Mesendoderm (in vitro differentiated cells): ENCODE results near the gene AP3D1.

ENCODE experiments used
- DNase-seq: peaks from one replicate; pipeline ENCODE4 v3.0.0; 2013
- H2AK5ac ChIP-seq: 2 replicates; pipeline ENCODE4 v1.6.1; 2013; ENCODE audit warnings: low read length, inconsistent platforms
- H2BK120ac ChIP-seq: 2 replicates; pipeline ENCODE4 v1.6.1; 2013; ENCODE audit warnings: low read depth, mild to moderate bottlenecking, low read length, moderate library complexity, mixed read lengths
- H2BK15ac ChIP-seq: replicated peaks from 2 replicates; pipeline ENCODE4 v1.6.1; 2013; ENCODE audit warnings: low read depth, mild to moderate bottlenecking, moderate library complexity
- H2BK5ac ChIP-seq: 2 replicates; pipeline ENCODE4 v1.6.1; 2013; ENCODE audit warnings: low read length, inconsistent platforms
- H3K18ac ChIP-seq: 2 replicates; pipeline ENCODE4 v1.6.1; 2013; ENCODE audit warnings: mild to moderate bottlenecking, low read length, mixed read lengths
- H3K23ac ChIP-seq: one replicate; pipeline ENCODE4 v1.6.1; 2013; ENCODE audit warnings: low read length
- H3K27ac ChIP-seq: 2 replicates; pipeline ENCODE4 v1.5.1; 2013; ENCODE audit warnings: low read depth, mild to moderate bottlenecking, inconsistent platforms, low read length, moderate library complexity
- H3K27me3 ChIP-seq: 2 replicates; pipeline ENCODE4 v1.6.1; 2013; ENCODE audit warnings: low read length, control low read depth, mild to moderate bottlenecking, inconsistent platforms; ENCODE audit not compliant: insufficient read depth, poor library complexity
- H3K36me3 ChIP-seq: 2 replicates; pipeline ENCODE4 v1.6.1; 2013; ENCODE audit warnings: low read length, inconsistent platforms; ENCODE audit not compliant: control insufficient read depth, insufficient read depth
- H3K4ac ChIP-seq: one replicate; pipeline ENCODE4 v1.6.1; 2013; ENCODE audit warnings: low read depth, mild to moderate bottlenecking, low read length, moderate library complexity
- H3K4me1 ChIP-seq: 2 replicates; pipeline ENCODE4 v1.6.1; 2013; ENCODE audit warnings: low read depth, low read length, inconsistent platforms; ENCODE audit not compliant: control insufficient read depth
- H3K4me2 ChIP-seq: 2 replicates; pipeline ENCODE4 v1.6.1; 2013; ENCODE audit warnings: low read length
- H3K4me3 ChIP-seq: 2 replicates; pipeline ENCODE4 v1.5.1; 2013; ENCODE audit warnings: mild to moderate bottlenecking, low read length
- H3K56ac ChIP-seq: one replicate; pipeline ENCODE4 v1.6.1; 2013; ENCODE audit warnings: low read length
- H3K79me1 ChIP-seq: 2 replicates; pipeline ENCODE4 v1.6.1; 2013; ENCODE audit warnings: low read length, inconsistent platforms
- H3K79me2 ChIP-seq: 2 replicates; pipeline ENCODE4 v1.6.1; 2013; ENCODE audit warnings: mild to moderate bottlenecking, low read length; ENCODE audit not compliant: control insufficient read depth, insufficient read depth
- H3K9ac ChIP-seq: 2 replicates; pipeline ENCODE4 v1.6.1; 2013; ENCODE audit warnings: low read length, inconsistent platforms
- H4K5ac ChIP-seq: one replicate; pipeline ENCODE4 v1.6.1; 2013; ENCODE audit warnings: low read length
- H4K8ac ChIP-seq: one replicate; pipeline ENCODE4 v1.6.1; 2013; ENCODE audit warnings: low read depth, mild to moderate bottlenecking, control low read depth, low read length, moderate library complexity
- WGBS: extraction: QIAGEN DNeasy Blood & Tissue Kit; methylation state at CpG from one replicate; pipeline ENCODE4 v1.1.7; 2013; ENCODE audit warnings: low lambda C conversion rate, missing lambda C conversion rate; ENCODE audit not compliant: insufficient coverage; ENCODE audit errors: extremely low coverage; 5-methylcytosine and 5-hydroxymethylcytosine counted together

AP3D1 gene

GRCh38 chr19:2070986-2071673 lies 80.2 kb downstream of the AP3D1 start:
- no peak overlapping the region for H3K23ac ChIP-seq
- no peaks in the 10 kb centered on the region for H3K79me2 ChIP-seq
- no peak overlapping the region for H3K27ac ChIP-seq
- no peak overlapping the region for H3K56ac ChIP-seq
- no peaks in the 10 kb centered on the region for H3K4me1 ChIP-seq
- H2BK15ac ChIP-seq: no peak overlapping the region
- H3K27me3 ChIP-seq: no peaks in the 10 kb centered on the region
- H3K79me1 ChIP-seq: no peaks in the 10 kb centered on the region
- H2BK5ac ChIP-seq: no peak overlapping the region
- no CpG with 5 or more reads among the region's 19 CpGs for WGBS
- H2AK5ac ChIP-seq: no peak overlapping the region
- H3K9ac ChIP-seq: no peak overlapping the region
- H3K4me2 ChIP-seq: no peak overlapping the region
- H4K8ac ChIP-seq: no peak overlapping the region
- no peak for DNase-seq
- H3K4me3 ChIP-seq: no peak overlapping the region
- no peak overlapping the region for H2BK120ac ChIP-seq
- no peak overlapping the region for H3K18ac ChIP-seq
- no peak overlapping the region for H3K4ac ChIP-seq
- no peak overlapping the region for H4K5ac ChIP-seq
- no peaks in the 10 kb centered on the region for H3K36me3 ChIP-seq

- Histone ChIP-seq H3K79me1 (no peaks in the 10 kb centered on the region), H3K27me3 (no peaks in the 10 kb centered on the region), H2BK5ac (no peak overlapping the region), H3K9ac (no peak overlapping the region), H3K36me3 (no peaks in the 10 kb centered on the region), H3K4me2 (no peak overlapping the region), H3K4me3 (no peak overlapping the region), H2AK5ac (no peak overlapping the region), H3K18ac (no peak overlapping the region), H3K79me2 (no peaks in the 10 kb centered on the region), H2BK15ac (no peak overlapping the region), H3K4me1 (no peaks in the 10 kb centered on the region), H3K23ac (no peak overlapping the region), H4K5ac (no peak overlapping the region), H3K27ac (no peak overlapping the region), H2BK120ac (no peak overlapping the region), H3K56ac (no peak overlapping the region), H3K4ac (no peak overlapping the region), H4K8ac (no peak overlapping the region)
- DNase-seq: no peak
- no CpG with 5 or more reads among the region's 10 CpGs for WGBS
Observed at GRCh38 chr19:2070436-2070827, 80.9 kb downstream of the AP3D1 start.

DNA sequence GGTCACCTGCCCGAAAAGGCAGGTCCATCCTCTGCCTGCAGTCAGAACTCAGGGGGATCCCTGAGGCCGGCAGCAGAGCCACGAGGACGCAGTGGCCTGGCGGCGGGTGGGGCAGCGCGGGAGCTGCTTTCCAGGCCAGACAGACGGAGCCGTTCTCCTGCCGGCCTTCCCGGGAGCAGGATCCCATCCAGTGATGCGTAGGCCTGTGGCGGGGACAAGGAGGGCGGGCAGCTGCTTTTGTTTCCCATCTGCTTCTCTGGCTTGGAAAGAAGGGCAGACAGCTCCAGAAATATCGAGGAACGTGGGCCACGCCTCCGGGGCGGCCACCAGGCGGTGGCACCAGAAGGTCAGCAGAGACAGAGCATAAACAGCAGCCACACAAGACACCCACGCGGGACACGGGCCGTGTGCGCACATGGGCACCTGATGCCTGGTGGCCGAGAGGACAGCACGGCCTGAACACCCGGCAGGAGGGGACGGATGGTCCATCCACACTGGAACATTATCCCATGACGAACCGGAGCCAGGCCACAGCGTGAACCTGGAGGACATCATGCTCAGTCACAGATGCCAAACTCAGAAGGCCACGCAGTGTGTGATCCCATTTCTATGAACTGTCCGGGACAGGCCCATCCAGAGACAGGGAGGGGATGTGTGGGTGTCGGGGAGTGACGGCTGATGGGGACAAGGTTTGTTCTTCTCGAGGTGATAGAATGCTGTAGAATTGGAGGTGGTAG lies 86.4 kb downstream of the AP3D1 start:
- H3K27ac ChIP-seq: no peak overlapping the region
- H2BK15ac ChIP-seq: no peak overlapping the region
- no peak overlapping the region for H3K9ac ChIP-seq
- H3K23ac ChIP-seq: no peak overlapping the region
- no peak overlapping the region for H3K4me3 ChIP-seq
- H3K27me3 ChIP-seq: no peaks in the 10 kb centered on the region
- H3K18ac ChIP-seq: no peak overlapping the region
- H2BK5ac ChIP-seq: no peak overlapping the region
- no CpG with 5 or more reads among the region's 38 CpGs for WGBS
- H3K79me2 ChIP-seq: no peaks in the 10 kb centered on the region
- no peaks in the 10 kb centered on the region for H3K79me1 ChIP-seq
- H3K56ac ChIP-seq: no peak overlapping the region
- no peaks in the 10 kb centered on the region for H3K36me3 ChIP-seq
- no peak overlapping the region for H3K4ac ChIP-seq
- H4K5ac ChIP-seq: no peak overlapping the region
- no peak overlapping the region for H2BK120ac ChIP-seq
- no peak overlapping the region for H2AK5ac ChIP-seq
- DNase-seq: no peak
- H3K4me2 ChIP-seq: no peak overlapping the region
- H4K8ac ChIP-seq: no peak overlapping the region
- peaks cover 2% of the 10 kb centered on the region for H3K4me1 ChIP-seq

- Histone ChIP-seq H3K79me2 (no peaks in the 10 kb centered on the region), H3K79me1 (no peaks in the 10 kb centered on the region), H3K9ac (no peak overlapping the region), H3K27ac (no peak overlapping the region), H3K56ac (no peak overlapping the region), H3K4me2 (no peak overlapping the region), H2BK120ac (no peak overlapping the region), H4K5ac (no peak overlapping the region), H2BK5ac (no peak overlapping the region), H3K4me3 (no peak overlapping the region), H4K8ac (no peak overlapping the region), H3K27me3 (no peaks in the 10 kb centered on the region), H3K18ac (no peak overlapping the region), H3K4me1 (peaks cover 4% of the 10 kb centered on the region), H3K23ac (no peak overlapping the region), H2BK15ac (no peak overlapping the region), H3K4ac (no peak overlapping the region), H2AK5ac (no peak overlapping the region), H3K36me3 (no peaks in the 10 kb centered on the region)
- no CpG with 5 or more reads among the region's 13 CpGs for WGBS
- DNase-seq: no peak
Observed at GRCh38 chr19:2064395-2064787, 87.0 kb downstream of the AP3D1 start.

GRCh38 chr19:2063824-2064223 lies 87.5 kb downstream of the AP3D1 start:
- Histone ChIP-seq H4K5ac (no peak overlapping the region), H2BK15ac (no peak overlapping the region), H3K36me3 (no peaks in the 10 kb centered on the region), H2BK120ac (no peak overlapping the region), H3K27me3 (no peaks in the 10 kb centered on the region), H3K56ac (no peak overlapping the region), H3K9ac (no peak overlapping the region), H2AK5ac (no peak overlapping the region), H3K27ac (no peak overlapping the region), H4K8ac (no peak overlapping the region), H3K79me2 (no peaks in the 10 kb centered on the region), H3K79me1 (no peaks in the 10 kb centered on the region), H3K4me3 (no peak overlapping the region), H3K4ac (no peak overlapping the region), H3K23ac (no peak overlapping the region), H2BK5ac (no peak overlapping the region), H3K4me2 (no peak overlapping the region), H3K4me1 (peaks cover 4% of the 10 kb centered on the region), H3K18ac (no peak overlapping the region)
- no peak for DNase-seq
- WGBS: no CpG with 5 or more reads among the region's 8 CpGs
